Measurements from ENCODE around the gene PLCD3.

The PLCD3 gene

GRCh38 chr17:45103269-45103795 lies 29.0 kb downstream of the PLCD3 start:
- DNase-seq (ENCODE audit: low read depth in 2 of 2): no peak

DNA sequence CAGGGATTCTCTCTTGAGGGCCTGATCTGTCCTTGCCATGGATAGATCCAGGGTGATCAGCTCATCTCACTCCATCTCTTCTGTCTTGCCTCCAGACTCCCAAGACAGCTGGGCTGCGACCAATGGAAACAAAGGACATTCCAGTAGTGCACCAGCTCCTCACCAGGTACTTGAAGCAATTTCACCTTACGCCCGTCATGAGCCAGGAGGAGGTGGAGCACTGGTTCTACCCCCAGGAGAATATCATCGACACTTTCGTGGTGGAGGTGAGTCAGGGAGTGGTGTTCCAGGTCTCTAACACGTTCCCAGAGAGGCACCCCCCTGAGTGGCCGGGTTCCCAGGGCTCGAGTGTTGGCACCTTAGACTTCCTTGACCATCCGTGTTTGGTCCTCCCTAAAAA lies 29.5 kb downstream of the PLCD3 start:
- DNase-seq (ENCODE audit: low read depth in 2 of 2): no peak

DNA sequence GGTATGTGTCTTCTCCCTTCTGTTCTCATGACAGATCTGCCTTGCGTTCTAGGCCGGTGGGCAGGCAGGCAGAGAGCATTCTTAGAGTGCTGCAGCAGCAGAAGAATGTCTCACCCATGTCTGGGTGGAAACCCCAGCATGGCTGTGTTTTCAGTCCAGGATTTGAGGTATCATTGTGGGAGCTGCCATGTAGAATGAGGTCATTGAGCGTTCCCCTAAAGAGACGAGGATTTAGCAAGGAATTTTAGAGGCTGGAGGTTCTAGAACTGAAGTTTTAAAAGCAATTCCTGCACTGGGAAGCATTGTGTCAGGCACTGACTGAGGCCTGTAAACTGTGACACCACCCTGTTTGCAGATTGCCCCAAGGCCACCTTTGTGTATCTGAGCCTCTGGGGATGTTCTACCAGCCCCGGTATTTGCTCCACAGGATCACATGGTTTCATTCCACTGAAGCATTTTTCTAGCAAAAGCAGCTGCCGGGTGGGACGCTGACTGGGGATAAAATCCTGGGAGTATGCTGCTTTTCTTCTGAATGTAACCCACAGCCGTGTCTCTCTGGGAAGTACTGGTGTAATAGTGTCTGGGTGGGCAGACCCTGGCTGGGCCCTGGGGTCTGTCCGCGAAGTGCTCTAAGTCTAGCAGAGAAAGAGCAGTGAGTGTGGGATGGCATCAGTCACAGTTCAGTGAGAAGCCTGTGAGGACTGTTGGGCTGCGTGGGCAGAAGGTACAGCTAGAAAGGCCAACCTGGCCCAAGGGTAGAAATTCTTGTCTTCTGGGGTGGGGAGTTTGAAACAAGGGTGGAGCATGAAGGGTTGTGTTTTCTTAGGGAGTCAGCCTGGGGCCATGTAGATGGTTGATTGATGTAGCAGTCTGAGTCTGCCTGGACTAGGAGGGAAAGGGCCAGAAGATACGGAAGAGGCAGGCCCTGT lies 30.2 kb downstream of the PLCD3 start:
- no peak for DNase-seq (ENCODE audit: low read depth in 2 of 2)

DNA sequence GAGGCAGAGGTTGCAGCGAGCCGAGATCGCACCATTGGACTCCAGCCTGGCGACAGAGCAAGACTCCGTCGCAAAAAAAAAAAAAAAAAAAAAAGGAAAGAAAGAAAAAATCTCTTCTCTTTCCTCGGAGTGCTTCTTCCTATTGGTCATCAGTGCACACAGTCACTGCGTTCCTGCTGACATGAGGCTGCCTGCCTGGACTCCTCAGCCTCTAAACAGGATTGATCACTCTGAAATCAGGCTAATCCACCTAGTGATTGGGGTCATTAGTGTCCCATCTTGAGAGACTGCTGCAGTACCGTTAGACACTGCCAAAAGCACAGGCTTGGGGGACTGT lies 30.8 kb downstream of the PLCD3 start:
- no peak for DNase-seq (ENCODE audit: low read depth in 2 of 2)

- DNase-seq (ENCODE audit: low read depth in 2 of 2): peak; percentile 36 to 37
These were observed 33.3 kb downstream of the PLCD3 start for GRCh38 chr17:45098869-45099616.

DNA sequence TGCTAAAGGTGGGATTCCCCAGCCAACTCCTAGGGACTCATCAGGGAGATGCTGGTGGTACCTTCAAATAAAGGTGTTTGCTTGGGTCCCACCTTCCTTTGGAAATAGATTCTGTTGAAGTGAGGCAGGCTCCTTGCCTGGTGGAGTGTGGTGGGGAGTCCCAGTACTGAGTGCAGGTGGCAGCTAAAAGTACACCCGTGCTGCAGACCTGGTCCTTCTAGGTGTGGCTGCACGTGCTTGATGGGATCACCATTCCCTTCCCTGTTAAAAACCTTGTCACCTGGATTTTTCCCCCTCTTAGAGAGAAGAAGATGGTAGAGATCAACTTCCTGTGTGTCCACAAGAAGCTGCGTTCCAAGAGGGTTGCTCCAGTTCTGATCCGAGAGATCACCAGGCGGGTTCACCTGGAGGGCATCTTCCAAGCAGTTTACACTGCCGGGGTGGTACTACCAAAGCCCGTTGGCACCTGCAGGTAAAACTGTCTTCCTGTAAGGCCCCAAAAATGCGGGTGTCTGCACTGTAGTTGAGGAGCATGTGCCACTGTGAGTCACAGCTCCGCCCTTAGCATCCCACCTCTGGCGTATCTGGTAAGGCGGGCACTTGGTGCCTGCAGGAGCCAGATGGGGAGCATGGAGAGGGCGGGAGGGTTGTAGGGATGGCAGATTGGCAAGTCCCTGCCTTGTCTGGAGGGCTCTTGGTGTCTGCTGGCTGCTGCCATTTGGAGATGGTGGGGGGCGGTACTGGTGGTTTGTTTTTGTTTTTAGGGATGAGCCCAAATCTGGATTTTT lies 34.0 kb downstream of the PLCD3 start:
- no peak for DNase-seq (ENCODE audit: low read depth in 2 of 2)

DNA sequence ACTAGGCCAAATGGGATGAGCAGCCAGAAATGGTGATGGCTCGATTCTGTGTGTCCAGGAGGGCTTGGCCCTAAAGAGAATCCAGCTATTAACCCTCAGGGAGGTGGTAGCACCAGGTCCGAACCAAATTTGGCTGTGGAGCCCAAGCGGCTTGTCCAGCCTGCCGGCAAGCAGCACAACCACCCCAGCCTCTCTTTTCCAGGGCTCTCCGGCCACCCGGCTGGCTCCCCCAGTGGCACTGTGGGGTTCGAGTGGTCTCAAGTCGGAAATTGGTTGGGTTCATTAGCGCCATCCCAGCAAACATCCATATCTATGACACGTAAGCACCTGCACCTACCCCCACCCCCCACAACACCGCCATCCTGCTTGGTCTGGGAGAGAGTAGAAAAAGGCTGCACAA lies 35.4 kb downstream of the PLCD3 start:
- no peak for DNase-seq (ENCODE audit: low read depth in 2 of 2)

- DNase-seq (ENCODE audit: low read depth in 2 of 2): no peak
These were observed 36.2 kb downstream of the PLCD3 start for GRCh38 chr17:45096141-45096540.

DNA sequence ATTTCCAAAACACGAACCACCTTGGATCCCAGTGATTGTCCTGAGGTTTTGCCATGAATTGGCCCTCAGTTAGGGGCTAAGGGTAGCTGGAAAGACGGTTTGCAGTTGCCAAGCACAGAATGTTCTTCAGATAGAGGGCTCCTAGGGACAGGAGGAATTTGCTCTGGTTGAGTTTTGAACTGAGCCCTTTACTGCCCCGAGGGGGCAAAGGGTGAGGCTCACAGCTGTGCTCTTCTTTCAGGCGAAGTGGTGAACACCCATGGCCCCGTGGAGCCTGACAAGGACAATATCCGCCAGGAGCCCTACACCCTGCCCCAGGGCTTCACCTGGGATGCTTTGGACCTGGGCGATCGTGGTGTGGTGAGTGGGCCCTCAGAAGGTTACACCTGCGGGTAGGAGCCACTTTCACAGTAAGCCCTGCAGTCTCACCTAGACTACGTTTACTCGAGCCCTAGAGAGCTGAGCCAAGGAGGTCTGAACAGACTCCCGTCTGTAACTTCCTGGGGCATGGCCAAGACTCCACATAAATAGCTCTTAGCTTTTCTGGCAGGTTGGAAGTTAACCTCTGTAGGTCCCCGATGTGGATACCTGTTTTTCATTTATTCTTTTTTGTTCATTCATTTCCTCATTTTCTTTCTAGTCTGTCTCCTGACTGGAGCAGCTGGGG lies 38.7 kb downstream of the PLCD3 start:
- DNase-seq (ENCODE audit: low read depth in 2 of 2): no peak

- DNase-seq (ENCODE audit: low read depth in 2 of 2): peak; percentile 93 to 94
These were observed 39.3 kb downstream of the PLCD3 start for GRCh38 chr17:45092911-45093430.

GRCh38 chr17:45091778-45092425 lies 40.4 kb downstream of the PLCD3 start:
- DNase-seq (ENCODE audit: low read depth in 2 of 2): no peak

DNA sequence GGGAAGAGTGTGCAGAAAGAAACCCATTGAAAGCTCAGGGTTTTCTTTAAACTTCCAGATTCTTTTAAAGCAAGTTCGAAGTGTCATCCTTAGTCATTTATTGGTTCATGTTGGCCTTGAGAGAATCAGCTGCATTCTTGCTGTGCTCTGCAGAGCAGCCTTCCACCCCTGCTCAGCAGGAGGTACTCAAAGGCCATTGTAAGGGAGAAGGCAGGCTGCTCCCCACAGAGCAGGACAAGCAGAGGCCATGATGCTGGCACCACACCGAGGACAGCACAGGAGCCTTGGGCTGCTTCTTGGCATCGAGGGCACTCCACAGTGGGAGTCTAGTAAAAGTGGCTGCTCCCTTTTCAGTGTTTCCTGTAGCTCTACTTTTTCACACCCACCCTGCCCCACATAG lies 41.6 kb downstream of the PLCD3 start:
- DNase-seq (ENCODE audit: low read depth in 2 of 2): no peak

DNA sequence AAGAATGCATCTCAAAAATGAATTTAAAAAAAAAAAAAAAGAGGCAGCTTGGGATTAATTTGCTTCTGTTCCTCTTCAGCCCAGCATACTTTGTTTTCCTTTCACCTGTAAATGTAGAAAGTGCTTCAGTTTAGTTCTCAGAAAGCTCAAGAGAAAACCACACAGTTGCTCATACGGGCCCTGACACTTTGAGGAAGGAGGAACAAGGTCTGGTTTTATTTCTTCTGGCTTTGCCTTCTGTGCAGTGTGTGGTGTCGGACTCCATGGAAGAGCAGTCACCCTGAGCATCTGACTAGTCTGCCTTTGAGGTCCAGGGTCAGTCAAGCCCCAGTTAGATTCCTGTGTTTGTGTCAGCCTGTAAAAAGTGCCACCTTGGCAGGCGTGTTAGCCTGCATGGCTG lies 43.6 kb downstream of the PLCD3 start:
- DNase-seq (ENCODE audit: low read depth in 2 of 2): no peak

DNA sequence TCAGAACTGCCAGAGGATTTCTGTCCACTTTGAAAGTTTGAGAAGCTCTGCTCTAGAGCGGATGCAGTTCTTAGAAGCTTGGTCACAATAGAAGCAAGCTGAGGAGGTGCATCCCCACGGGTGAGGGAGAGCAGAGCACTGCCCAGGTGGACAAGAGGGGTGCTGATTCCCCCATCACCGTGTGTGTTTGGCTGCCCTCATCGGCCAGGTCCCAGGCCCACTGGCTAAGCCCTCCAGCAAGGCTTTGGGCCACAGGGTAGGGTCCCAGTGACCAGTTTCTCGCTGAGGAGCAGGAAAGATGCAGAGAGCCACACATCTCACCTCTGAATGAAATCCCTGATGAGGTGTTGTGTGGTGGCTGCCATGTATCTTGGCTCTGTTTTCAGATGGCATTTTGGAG lies 44.3 kb downstream of the PLCD3 start:
- DNase-seq (ENCODE audit: low read depth in 2 of 2): no peak

DNA sequence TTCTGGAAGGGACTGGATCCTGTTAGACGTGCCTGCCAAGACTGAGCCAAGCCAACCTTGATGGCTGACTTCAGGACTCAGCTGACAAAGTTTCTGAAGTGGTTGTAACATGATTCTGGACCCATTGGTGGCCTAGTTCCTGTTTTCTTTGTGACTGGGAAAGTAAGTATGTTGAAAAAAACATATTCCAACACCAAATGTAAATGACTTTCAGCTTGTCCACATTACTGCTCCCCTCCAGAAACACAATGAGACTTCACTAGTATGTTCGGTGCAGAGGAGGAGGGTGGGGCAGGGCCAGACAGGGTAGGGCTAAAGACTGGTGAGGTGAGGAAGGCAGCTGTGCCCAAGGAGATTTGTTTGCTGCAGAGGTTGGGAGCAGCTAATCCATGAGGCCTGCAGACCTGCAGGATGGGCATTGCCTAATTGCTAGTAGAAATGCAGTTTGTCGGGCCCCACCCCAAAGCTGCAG lies 44.8 kb downstream of the PLCD3 start:
- DNase-seq (ENCODE audit: low read depth in 2 of 2): no peak

DNA sequence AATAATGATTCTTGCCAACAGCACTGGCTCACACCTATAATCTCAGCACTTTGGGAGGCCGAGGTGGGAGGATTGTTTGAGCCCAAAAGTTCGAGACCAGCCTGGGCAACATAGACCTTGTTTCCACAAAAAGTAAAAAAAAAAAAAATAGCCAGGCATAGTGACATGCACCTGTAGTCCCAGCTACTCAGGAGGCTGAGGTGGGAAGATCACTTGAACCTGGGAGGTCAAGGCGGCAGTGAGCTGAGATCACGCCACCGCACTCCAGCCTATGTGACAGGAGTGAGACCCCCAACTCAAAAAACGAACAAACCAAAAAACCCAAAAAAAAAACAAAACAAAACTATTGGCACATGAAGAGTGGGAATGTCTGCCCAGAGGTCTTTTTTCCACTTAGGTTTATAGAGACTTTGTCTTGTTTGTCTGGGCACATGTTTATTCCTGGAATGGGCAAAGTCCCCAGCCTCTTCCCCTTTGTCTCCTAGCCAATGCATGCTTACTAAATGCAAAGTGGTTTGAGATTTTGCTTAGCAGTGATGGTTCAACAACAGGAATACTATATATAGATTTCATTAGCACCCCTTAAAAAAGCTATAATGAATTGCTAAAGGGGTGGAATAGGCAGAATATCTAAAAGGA lies 45.3 kb downstream of the PLCD3 start:
- DNase-seq (ENCODE audit: low read depth in 2 of 2): no peak

DNA sequence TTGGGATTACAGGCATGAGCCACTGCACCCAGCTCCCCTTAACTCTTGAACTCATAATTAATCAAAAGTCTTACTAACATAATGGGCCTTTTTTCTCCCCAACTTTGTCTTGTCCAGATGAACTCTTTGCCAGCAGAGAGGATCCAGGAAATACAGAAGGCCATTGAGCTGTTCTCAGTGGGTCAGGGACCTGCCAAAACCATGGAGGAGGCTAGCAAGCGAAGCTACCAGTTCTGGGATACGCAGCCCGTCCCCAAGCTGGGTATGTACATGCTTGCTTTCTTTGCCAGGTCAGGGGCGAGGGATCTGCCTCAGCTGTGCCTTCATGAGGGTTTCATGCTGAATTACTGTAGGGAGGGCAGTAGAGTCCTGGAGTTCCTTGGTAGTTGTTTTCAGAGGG lies 45.9 kb downstream of the PLCD3 start:
- DNase-seq (ENCODE audit: low read depth in 2 of 2): no peak

DNA sequence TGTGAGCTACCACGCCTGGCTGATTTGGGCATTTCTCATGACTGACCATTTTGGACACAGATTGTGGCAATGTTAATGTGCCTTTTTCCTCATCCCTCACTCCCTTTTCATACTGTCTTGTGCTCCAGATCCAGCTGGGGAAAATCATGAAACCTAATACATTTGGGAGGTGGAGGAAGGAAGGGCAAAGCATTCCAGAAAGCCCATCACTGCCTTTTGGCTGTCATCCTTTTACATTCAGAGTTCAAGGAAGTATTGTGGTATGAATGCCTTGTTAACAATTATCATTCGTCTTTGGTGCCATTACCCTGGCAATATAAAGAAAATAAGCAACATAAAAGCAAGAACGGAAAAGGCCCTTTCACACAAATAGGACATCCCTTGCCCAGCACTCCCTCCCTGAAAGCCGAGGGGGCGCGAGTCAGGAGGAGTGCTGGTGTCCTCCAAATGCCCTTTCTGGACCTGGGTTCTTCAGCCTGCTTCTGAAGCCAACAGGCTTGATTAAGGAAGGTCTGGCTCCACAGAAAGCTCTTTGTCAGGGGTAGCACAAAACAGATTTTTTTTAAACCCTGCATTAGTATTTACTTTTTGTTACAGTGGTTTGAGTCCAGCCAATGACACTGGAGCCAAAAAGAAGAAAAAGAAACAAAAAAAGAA lies 51.1 kb downstream of the PLCD3 start:
- DNase-seq (ENCODE audit: low read depth in 2 of 2): no peak

DNA sequence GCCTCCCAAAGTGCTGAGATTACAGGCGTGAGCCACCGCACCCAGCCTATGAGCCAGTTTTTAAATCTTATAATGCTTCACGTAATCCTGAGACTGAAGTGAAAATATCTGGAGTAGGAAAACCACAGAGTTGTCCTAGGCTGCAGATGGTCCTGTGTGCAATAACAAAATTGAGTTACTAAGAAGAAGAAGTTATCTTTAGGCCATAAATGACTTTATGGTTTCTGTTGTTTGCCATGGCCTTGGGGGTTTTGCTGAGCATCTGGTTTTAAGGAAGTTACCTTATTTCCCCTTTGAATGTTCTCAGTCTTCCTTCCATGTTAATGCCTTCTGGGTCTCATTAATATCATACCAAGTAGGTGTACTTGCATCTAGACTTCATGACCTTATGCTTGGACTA lies 54.7 kb downstream of the PLCD3 start:
- no peak for DNase-seq (ENCODE audit: low read depth in 2 of 2)

All from fibroblast of skin of left biceps (primary cell).